HS-27A (cell line): Measurements from ENCODE around the gene EZR.

Source experiments
- DNase-seq: peaks from one replicate; pipeline ENCODE4 v3.0.0-alpha.2; 2012; ENCODE audit warnings: low read depth, missing footprints

The EZR gene

GRCh38 chr6:158819213-158819976 is at the start of gene EZR:
TSS of gene EZR (minus strand) at chr6:158819368. CDS start at chr6:158818093, 1,275 bp downstream.
- DNase-seq: no peak

DNA sequence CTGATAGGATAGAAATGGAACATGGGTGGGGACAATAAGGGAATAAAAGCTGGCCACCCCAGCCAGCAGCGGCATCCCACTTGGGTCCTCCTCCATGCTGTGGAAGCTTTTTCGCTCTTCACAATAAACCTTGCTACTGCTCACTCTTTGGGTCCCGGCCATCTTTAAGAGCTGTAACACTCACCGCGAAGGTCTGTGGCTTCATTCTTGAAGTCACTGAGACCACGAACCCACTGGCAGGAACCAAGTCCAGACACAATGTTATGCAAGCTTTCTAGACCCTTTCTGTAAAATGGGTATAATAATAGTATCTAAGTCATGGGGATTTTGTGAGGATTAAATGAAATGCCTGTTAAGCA is 48.9 kb upstream of the EZR start:
- DNase-seq: no peak

GRCh38 chr6:158867381-158868121 is 48.4 kb upstream of the EZR start:
- no peak for DNase-seq

- DNase-seq: no peak
Measured at GRCh38 chr6:158865769-158866168, 46.6 kb upstream of the EZR start.

- peak; percentile 91 for DNase-seq
Measured at GRCh38 chr6:158863646-158864045, 44.5 kb upstream of the EZR start.

GRCh38 chr6:158861686-158862381 is 42.7 kb upstream of the EZR start:
- DNase-seq: no peak

DNA sequence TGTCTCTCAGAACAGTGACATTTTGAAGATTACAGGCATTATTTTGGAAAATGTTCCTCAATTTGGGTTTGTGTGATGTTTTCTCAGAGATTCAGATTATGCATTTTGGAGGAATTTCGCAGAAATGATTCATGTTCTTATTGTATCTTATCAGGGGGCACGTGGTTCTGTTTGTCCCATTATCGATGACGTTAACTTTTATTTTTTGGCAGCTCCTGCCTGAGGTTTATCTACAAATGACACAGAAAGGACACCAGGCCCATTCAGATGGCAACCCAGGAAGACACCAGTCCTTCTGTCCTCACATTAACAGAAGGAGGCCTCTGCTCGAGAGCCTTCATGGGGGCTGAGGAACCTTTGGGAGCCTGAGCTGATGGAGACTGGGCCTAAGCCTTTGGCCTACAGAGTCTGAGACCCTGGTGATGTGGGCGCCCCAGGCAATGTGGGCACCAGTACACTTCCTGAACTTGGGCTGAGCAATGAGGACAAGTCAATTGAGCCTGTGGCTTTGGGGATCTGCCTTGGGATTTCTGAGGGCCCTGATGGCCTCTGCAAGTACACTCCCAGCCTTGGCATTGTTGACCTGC is 41.2 kb upstream of the EZR start:
- no peak for DNase-seq

DNA sequence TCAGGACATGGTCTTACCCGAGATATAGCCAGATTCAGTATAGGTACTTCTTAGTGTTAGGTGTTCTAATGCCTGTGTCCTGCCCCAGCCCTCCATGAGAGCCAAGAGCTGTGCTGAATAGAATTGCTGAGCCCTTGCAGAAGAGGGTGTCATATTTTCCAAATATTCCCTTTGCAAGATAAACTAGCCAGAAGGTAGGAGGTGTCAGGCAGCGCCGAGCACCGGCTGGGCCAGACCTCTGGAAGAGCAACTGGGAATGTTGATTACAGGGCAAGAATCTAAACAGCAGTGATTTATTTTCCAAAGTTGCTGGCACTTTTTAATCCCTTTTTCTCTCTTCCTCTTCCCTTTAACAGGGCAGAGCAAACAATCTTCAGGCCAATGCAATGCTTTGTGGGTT is 37.1 kb upstream of the EZR start:
- no peak for DNase-seq

DNA sequence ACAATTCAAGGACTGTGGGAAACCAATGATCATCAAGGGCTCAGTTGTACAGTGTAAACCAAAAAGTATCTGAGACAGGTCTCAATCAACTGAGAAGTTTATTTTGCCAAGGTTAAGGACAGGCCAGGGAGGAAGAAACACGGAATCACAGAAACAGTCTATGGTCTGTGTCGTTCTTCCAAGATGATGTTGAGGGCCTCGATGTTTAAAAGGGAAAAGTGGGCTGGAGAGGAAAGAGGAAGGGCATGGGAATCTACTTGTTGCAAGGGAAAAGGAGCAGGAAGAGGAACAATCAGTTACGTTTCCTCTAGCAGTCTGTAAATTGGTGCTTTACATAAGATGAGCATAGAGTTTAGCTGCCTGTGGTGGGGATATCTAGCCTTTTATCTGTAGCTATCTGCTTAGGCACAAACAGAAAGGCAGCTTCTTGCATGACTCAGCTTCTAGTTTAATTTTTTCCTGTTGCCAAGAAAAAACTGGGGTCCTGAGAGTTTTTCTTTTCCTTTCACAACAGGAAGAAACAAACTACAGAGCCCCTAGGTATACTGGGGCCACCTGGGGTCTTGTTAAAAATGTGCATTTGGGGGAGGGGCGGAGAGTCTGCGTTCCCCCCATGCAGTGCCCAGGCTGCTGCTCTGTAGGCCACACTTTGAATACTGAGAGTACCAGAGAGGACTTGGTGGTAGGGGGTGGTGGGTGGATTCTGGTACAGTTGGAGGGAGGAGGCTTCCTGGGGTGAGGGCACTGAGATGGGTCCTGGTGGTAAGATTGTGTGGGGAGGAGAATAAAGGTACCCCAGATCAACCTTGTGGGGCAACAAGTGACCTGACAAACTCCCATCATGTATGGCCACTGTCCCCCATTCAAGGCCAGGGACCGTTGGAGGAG is 35.3 kb upstream of the EZR start:
- DNase-seq: no peak

DNA sequence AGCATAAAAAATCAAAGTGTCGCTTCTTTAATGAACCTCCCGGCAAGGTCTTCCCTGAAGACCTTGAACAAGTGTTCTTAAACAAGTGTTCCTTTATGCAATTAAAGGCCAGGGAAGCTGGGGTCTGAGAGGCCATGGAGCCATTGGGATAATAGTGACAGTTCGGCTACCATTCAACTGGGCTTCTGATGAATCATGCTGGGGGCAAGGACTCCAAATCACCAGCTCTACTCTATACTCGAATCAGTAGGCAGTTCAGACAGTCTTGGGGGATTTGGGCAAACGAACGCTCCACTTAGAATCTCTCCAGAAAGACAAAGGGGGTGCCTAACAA is 34.7 kb upstream of the EZR start:
- DNase-seq: no peak

DNA sequence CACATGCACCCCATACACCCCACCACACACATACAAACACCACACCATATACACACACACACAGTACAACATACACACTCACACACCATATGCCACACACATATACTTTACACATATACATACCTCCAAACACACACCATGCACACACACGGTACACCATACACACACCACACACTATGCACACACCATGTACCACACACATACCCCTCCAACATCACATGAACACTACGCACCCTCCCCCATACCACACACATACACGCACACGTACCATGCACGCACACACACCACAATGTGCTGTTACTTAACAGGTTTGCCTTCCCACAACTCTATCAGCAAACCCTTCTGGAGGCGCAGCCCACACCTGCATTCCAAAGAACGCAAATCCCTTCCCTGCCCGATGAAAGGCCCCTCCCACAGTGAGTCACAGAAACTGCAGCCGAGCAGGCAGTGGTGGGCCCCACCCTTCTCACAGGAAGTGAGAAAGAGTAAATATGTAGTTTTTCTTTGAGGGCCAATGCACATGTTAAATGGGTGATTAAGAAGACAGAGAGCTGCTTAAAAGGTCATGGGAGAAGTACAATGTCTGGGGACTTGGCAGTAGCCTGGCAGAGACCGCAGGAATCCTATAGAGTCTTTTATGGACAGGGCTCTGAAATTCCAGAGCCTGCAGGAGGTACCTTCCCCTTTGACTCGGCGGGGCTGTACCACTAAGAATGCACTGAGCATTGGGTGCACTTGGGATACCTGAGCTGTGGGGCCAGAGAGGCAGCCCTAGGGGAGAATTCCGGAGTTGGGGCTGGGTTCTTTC is 34.1 kb upstream of the EZR start:
- peak; percentile 97 for DNase-seq

DNA sequence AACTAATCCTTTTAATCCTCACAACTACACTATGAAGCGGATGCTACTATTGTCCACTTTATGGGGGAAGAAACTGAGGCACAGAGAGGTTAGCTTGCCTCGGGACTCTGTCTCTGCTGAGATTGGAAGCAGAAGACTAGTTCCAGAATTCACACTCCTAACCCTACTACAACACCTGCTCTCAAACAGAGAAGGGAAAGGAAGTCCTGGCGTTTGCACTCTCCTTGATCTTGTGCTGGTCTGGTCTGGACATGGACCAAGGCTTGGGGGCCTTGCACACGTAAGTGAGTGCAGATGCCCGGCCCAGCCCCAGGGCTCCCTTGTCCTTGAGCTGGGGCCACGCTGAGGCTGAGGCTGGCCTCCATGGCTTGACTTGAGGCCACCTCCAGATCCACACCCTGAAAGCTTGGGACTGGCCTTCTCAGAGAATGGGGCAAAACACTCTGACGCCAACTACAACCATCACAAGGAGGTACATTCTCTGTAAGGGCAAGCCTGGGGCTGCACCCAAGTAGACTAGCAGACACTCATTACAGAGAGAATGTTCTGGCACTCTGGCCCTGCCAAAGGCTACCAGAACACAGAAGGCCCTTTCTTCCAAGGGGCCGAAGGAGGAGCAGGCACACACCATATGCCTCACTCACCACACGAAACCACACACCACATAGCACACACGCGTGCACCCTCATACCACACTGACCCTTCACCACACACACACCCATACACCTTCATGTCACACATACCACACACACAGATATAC is 33.3 kb upstream of the EZR start:
- no peak for DNase-seq

DNA sequence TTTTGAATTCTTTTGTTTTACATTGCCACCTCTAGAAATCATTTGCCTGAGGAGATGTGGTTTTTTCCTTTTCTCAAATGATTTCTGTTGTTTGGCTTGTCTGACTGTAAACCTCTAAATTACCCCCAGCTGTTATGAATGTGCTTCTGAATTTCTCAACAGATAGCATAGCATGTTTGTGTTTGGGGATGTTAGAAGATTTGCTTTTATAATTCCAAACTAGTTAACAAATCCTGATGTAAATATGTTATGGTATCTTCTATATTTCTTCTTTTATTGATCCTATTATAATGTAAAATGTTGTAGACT is 31.6 kb upstream of the EZR start:
- no peak for DNase-seq

DNA sequence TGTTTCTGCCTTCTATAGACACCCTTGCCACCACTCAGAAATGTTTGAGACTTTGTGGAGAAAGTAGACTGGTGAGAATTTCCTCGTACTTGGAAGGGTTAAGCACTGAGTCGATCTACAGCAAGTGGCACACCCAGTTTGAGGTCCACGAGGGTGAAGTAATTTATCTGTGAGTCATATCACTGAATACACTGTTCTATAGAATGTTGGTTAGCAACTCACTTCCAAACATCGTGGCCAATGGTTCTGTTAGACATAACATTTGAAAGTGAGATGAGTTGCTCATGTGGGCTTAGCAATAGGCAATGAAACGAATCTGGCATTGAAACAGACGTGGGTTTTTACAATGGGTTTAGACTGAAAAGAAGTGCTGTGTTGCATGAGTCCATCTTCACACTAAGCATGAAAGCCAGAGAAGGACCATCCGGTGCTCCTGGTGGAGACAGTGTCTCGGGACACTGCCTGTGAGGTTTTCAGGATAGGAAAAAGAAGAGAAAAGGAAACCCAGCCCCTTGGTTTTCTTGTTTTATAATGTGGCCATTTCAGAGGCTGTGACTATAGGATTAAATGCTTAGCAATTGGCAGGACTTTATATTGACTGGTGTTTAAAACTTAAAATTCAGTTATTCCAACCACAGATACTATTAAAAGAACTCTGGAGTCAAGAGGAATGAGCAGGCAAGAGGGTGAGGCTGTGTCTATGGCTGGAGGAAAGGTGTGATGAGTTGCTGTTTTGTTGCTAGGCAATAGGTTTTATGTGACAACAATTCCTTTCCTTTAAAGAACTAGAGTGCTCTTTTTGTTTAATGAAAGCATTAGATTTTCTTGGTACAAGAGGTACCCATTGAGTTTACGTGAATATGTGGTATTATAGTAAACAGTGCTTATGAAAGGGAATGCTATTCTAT is 31.0 kb upstream of the EZR start:
- DNase-seq: peak; percentile 97

GRCh38 chr6:158848490-158848895 is 29.3 kb upstream of the EZR start:
- no peak for DNase-seq

DNA sequence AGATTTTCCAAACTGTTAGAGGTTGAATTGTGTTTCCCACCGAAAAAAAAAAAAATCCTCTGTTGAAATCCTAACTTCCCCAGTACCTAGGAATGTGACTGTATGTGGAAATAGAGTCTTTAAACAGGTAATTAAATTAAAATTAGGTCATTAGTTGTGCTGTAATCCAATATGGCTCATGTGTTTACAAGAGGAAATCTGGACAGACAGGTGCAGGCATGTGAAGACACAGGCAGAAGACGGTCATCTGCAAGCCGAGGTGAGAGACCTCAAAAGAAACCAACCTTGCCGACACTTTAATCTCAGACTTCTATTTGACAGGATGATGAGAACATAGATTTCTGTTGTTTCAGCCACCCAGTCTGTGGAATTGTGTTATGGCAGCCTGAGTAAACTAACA is 28.6 kb upstream of the EZR start:
- DNase-seq: no peak

GRCh38 chr6:158847012-158847529 is 27.9 kb upstream of the EZR start:
- no peak for DNase-seq

- no peak for DNase-seq
Measured at GRCh38 chr6:158843751-158844683, 24.8 kb upstream of the EZR start.
